Measurements from ENCODE around the gene LRRD1.
"Not testable (repeated sequence)": the region's sequence is repeated elsewhere in the genome, so short reads cannot be mapped to it uniquely, and the experiment has no call there.

Gene LRRD1

DNA sequence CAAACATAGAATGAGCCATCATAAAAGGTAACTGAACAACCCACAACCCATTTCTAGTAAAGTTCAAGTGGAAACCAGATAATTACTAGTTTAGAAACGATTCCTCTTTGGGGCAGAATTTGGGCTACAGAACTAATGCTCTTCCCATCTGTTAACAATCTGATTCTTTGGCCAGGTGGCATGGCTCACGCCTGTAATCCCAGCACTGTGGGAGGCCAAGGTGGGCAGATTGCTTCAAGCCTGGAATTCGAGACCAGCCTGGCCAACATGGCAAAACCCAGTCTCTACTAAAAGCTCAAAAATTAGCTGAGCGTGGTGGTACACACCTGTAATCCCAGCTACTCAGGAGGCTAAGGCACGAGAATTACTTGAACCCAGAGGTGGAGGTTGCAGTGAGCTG is 63.1 kb downstream of the LRRD1 start:
- TF ChIP-seq CTCF (IDR thresholded peaks at IDR 0.05; ENCODE audit: low read depth, low read length), result no peak
- Histone ChIP-seq H3K4me3 (ENCODE audit: low read depth, low read length) (no peak overlapping the region), H3K9me3 (no peaks in the 10 kb centered on the region), H3K4me1 (no peaks in the 10 kb centered on the region), H3K36me3 (peaks cover 30% of the 10 kb centered on the region), H3K27me3 (no peaks in the 10 kb centered on the region)
- no peak for DNase-seq

DNA sequence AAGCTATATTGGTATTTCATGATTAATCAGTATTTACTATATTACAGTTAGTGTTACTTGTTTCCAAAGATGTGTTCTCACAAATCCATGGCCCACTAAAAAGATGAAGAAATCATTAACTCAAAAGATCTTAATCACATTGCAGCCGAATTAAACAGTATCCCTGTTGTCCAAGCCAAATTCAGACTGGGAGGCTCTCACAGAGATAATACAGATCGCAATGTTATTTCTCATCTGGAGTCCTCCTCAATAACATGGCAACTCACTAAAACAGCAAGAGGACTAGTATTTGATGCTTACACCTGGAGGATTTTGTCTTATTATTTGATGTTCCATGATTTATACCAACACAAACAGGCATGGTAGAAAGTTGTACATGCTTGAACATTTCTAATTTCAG is 68.1 kb downstream of the LRRD1 start:
- Histone ChIP-seq H3K36me3 (peaks cover 33% of the 10 kb centered on the region), H3K27me3 (no peaks in the 10 kb centered on the region), H3K9me3 (no peaks in the 10 kb centered on the region), H3K4me1 (no peaks in the 10 kb centered on the region), H3K4me3 (ENCODE audit: low read depth, low read length) (no peak overlapping the region)
- no peak for DNase-seq
- no peak for TF ChIP-seq CTCF (IDR thresholded peaks at IDR 0.05; ENCODE audit: low read depth, low read length)

- no peak for DNase-seq
- TF ChIP-seq CTCF (IDR thresholded peaks at IDR 0.05; ENCODE audit: low read depth, low read length), result no peak
- peaks cover 21% of the 10 kb centered on the region for H3K36me3 ChIP-seq
- no peak overlapping the region for H3K4me3 ChIP-seq (ENCODE audit: low read depth, low read length)
- no peaks in the 10 kb centered on the region for H3K9me3 ChIP-seq
- H3K4me1 ChIP-seq, result no peaks in the 10 kb centered on the region
- H3K27me3 ChIP-seq, result no peaks in the 10 kb centered on the region
Observed at GRCh38 chr7:92108821-92109220, 70.1 kb downstream of the LRRD1 start.

DNA sequence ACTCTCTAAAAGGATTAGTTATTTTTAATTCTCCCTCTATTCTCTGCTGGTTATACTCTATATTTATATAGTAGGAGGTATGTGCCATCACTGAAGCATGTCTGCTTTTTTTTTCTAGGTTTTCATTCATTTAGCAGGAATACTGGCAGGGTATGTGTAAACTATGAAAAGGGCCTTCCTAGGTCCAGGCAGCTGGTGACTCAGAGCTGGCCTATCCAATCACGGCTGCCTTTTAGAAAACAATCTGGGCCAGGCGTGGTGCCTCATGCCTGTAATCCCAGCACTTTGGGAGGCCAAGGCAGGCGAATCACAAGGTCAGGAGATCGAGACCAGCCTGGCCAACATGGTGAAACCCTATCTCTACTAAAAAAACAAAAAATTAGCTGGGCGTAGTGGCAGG is 76.1 kb downstream of the LRRD1 start:
- not testable (repeated sequence) for H3K9me3 ChIP-seq; H3K4me1 ChIP-seq; H3K27me3 ChIP-seq; DNase-seq; H3K4me3 ChIP-seq (ENCODE audit: low read depth, low read length)
- H3K36me3 ChIP-seq, result peaks cover 29% of the 10 kb centered on the region

GRCh38 chr7:92100534-92100933 is 78.4 kb downstream of the LRRD1 start:
- TF ChIP-seq CTCF (IDR thresholded peaks at IDR 0.05; ENCODE audit: low read depth, low read length), result no peak
- Histone ChIP-seq H3K9me3 (no peaks in the 10 kb centered on the region), H3K36me3 (peaks cover 38% of the 10 kb centered on the region), H3K4me3 (ENCODE audit: low read depth, low read length) (no peak overlapping the region), H3K4me1 (no peaks in the 10 kb centered on the region), H3K27me3 (no peaks in the 10 kb centered on the region)
- no peak for DNase-seq

DNA sequence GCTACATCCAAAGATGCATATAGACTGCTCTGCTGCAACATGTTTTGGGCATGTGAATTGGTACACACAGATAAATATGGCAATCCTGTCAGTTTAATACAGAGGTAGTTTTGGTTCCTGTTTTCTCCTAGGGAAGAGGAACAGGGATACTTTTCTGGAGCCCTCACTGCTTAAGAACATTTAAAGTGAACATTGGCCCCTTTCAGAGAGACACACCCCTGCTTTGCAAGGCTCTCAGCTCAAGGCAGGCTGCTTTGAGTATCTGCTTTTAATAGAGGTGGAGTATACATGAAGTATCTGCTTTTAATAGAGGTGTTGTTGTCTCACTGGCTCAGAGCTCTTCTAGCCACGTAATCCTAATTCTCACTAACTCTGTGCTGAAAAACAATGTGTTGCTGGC is 83.6 kb downstream of the LRRD1 start:
- Histone ChIP-seq H3K36me3 (peaks cover 31% of the 10 kb centered on the region), H3K27me3 (no peaks in the 10 kb centered on the region), H3K4me1 (no peaks in the 10 kb centered on the region), H3K9me3 (no peaks in the 10 kb centered on the region; the same call in 1 of the 2 replicates), H3K4me3 (ENCODE audit: low read depth, low read length) (no peak overlapping the region)
- no peak for TF ChIP-seq CTCF (IDR thresholded peaks at IDR 0.05; ENCODE audit: low read depth, low read length)
- DNase-seq, result no peak

Data from BE2C (cell line).